CD14-positive monocyte (primary cell): Measurements from ENCODE around the gene ADAD2. TPM values are rescaled to one million over a fixed set of nuclear protein-coding genes. Genes with fewer than 3 reads are reported as not detected.

Experiments
- DNase-seq, 3 donors: peaks; one replicate each; pipeline ENCODE4 v3.0.0-alpha.2; 2011 to 2022
- H2AFZ ChIP-seq: 2 replicates; pipeline ENCODE4 v1.6.0; 2012; ENCODE audit warnings: mild to moderate bottlenecking, low read depth, low read length, inconsistent platforms; ENCODE audit not compliant: insufficient read depth, poor library complexity, severe bottlenecking
- H3K27ac ChIP-seq, 2 donors: 1 replicate in 1 of 2; 2 replicates in 1 of 2; pipeline ENCODE4 v1.5.1; 2012 to 2013; ENCODE audit warnings: low read length in 2 of 2, control low read depth in 1 of 2, inconsistent platforms in 1 of 2, low read depth in 1 of 2, mild to moderate bottlenecking in 1 of 2
- H3K27me3 ChIP-seq, 2 donors: one replicate each; pipeline versions ENCODE4 v1.6.0 to v1.6.1; 2011 to 2013; ENCODE audit warnings: low read length in 2 of 2; ENCODE audit not compliant: control insufficient read depth in 2 of 2, insufficient read depth in 2 of 2
- H3K36me3 ChIP-seq, 2 donors: replicated peaks in 1 of 2; 1 replicate in 1 of 2; 2 replicates in 1 of 2; pipeline versions ENCODE4 v1.5.1 to v1.6.1; 2012 to 2013; ENCODE audit warnings: low read length in 2 of 2, control low read depth in 1 of 2, inconsistent platforms in 1 of 2, mild to moderate bottlenecking in 1 of 2; ENCODE audit not compliant: insufficient read depth in 2 of 2, control insufficient read depth in 1 of 2
- H3K4me1 ChIP-seq, 2 donors: 1 replicate in 1 of 2; 2 replicates in 1 of 2; pipeline versions ENCODE4 v1.5.1 to v1.6.1; 2012 to 2013; ENCODE audit warnings: low read length in 2 of 2, control low read depth in 1 of 2, inconsistent platforms in 1 of 2, mild to moderate bottlenecking in 1 of 2, moderate library complexity in 1 of 2; ENCODE audit not compliant: insufficient read depth in 2 of 2, control insufficient read depth in 1 of 2
- H3K4me2 ChIP-seq: replicated peaks from 2 replicates; pipeline ENCODE3; 2012; ENCODE audit warnings: low read length, moderate library complexity, mild to moderate bottlenecking; ENCODE audit not compliant: poor library complexity, severe bottlenecking; ENCODE audit errors: extremely low read depth
- H3K4me3 ChIP-seq, 3 experiments: fragments of 200-600 bp in 1 of 3; sonication (generic) in 1 of 3; replicated peaks in 1 of 3; 1 replicate in 2 of 3; 2 replicates in 1 of 3; pipeline ENCODE4 v1.5.1; 2011 to 2013; ENCODE audit warnings: low read length in 3 of 3, mild to moderate bottlenecking in 3 of 3, control low read depth in 2 of 3, low read depth in 2 of 3, inconsistent platforms in 1 of 3, moderate library complexity in 1 of 3
- H3K79me2 ChIP-seq: 2 replicates; pipeline ENCODE4 v1.6.0; 2012; ENCODE audit warnings: mild to moderate bottlenecking, control low read depth, inconsistent platforms, low read length, moderate library complexity; ENCODE audit not compliant: insufficient read depth
- H3K9ac ChIP-seq: 2 replicates; pipeline ENCODE4 v1.6.0; 2017; ENCODE audit warnings: low read length, mild to moderate bottlenecking; ENCODE audit not compliant: insufficient read depth, poor library complexity, severe bottlenecking
- H3K9me3 ChIP-seq, 2 donors: replicated peaks in 1 of 2; 1 replicate in 1 of 2; 2 replicates in 1 of 2; pipeline versions ENCODE4 v1.5.1 to v1.6.1; 2012 to 2013; ENCODE audit warnings: low read length in 2 of 2, control low read depth in 1 of 2; ENCODE audit not compliant: control insufficient read depth in 1 of 2, insufficient read depth in 1 of 2
- H4K20me1 ChIP-seq: 2 replicates; pipeline ENCODE4 v1.6.0; 2012; ENCODE audit warnings: mild to moderate bottlenecking, low read length, control low read depth, moderate library complexity; ENCODE audit not compliant: insufficient read depth
- H3K27ac Mint-ChIP-seq, 7 donors: one replicate each; pipeline ENCODE4 v1.8.0; 2020; ENCODE audit warnings: mild to moderate bottlenecking in 7 of 7, mixed read lengths in 7 of 7, moderate library complexity in 6 of 7, inconsistent platforms in 2 of 7
- H3K27me3 Mint-ChIP-seq, 3 donors: one replicate each; pipeline ENCODE4 v1.8.0; 2021 to 2022; ENCODE audit warnings: low read depth in 3 of 3, mild to moderate bottlenecking in 3 of 3, mixed read lengths in 3 of 3, moderate library complexity in 3 of 3, inconsistent platforms in 1 of 3
- H3K36me3 Mint-ChIP-seq, 2 donors: one replicate each; pipeline ENCODE4 v1.8.0; 2020; ENCODE audit warnings: mixed read lengths in 2 of 2, inconsistent platforms in 1 of 2, mild to moderate bottlenecking in 1 of 2
- H3K4me1 Mint-ChIP-seq: one replicate; pipeline ENCODE4 v1.8.0; 2020; ENCODE audit warnings: mild to moderate bottlenecking, mixed read lengths
- H3K4me3 Mint-ChIP-seq, 2 donors: one replicate each; pipeline ENCODE4 v1.8.0; 2020; ENCODE audit warnings: mild to moderate bottlenecking in 2 of 2, mixed read lengths in 2 of 2, moderate library complexity in 1 of 2
- H3K9me3 Mint-ChIP-seq, 7 donors: one replicate each; pipeline ENCODE4 v1.8.0; 2020 to 2022; ENCODE audit warnings: mixed read lengths in 7 of 7, mild to moderate bottlenecking in 6 of 7, moderate library complexity in 6 of 7, inconsistent platforms in 2 of 7
- CTCF ChIP-seq: fragments of 200-600 bp; IDR thresholded peaks from one replicate; pipeline ENCODE4 v1.8.0; 2022; ENCODE audit warnings: antibody characterized with exemption, mild to moderate bottlenecking
- WGBS: methylation state at CpG from one replicate; pipeline ENCODE4 v1.1.5; 2013; ENCODE audit warnings: missing lambda C conversion rate; ENCODE audit not compliant: insufficient coverage; 5-methylcytosine and 5-hydroxymethylcytosine counted together
- intact Hi-C, 2 donors: fragments of 100-400 bp; cut with micrococcal nuclease; formaldehyde crosslinking; loops; one replicate each; pipeline versions ENCODE4 v1.15.0 to v1.15.1; 2023
- polyA plus RNA-seq, 3 donors: library from polyadenylated mRNA; depleted of rRNA in 1 of 3; unstranded in 2 of 3; stranded (reverse) in 1 of 3; fragments of 300-500 nt in 2 of 3; fragments of >200 nt in 1 of 3; fragmentation: Illumina TruSeq in 2 of 3; gene quantifications; 1 replicate in 2 of 3; 2 replicates in 1 of 3; pipeline ENCODE4 v1.2.3, GENCODE V29; 2012 to 2021

The ADAD2 gene
- polyA plus RNA-seq, 3 donors: not detected

- Histone ChIP-seq H3K4me2 (no peak overlapping the region), H4K20me1 (no peaks in the 10 kb centered on the region), H3K36me3 (no peaks in the 10 kb centered on the region), H3K4me3 (no peak overlapping the region), H3K9ac (no peak overlapping the region), H3K27me3 (peaks cover 0 to 3% of the 10 kb centered on the region in 2 donors), H2AFZ (no peak overlapping the region), H3K4me1 (no peaks in the 10 kb centered on the region), H3K79me2 (no peaks in the 10 kb centered on the region), H3K9me3 (no peaks in the 10 kb centered on the region), H3K27ac (no peak overlapping the region)
- intact Hi-C loops: no loop called here
- WGBS: 83% methylated on average over 1 of the region's 3 CpGs
- no peak overlapping the region for H3K27ac Mint-ChIP-seq
- DNase-seq: no peak
- no peak overlapping the region for H3K4me3 Mint-ChIP-seq
- H3K4me1 Mint-ChIP-seq: no peaks in the 10 kb centered on the region
- no peaks in the 10 kb centered on the region for H3K36me3 Mint-ChIP-seq
- H3K9me3 Mint-ChIP-seq: no peaks in the 10 kb centered on the region
- peaks cover 2 to 15% (median 5%) of the 10 kb centered on the region in 3 donors for H3K27me3 Mint-ChIP-seq
- TF ChIP-seq CTCF: no peak
Measured at GRCh38 chr16:84224554-84224953, 33.6 kb downstream of the ADAD2 start.

GRCh38 chr16:84225126-84225525 lies 34.2 kb downstream of the ADAD2 start:
- no peaks in the 10 kb centered on the region for H3K79me2 ChIP-seq
- no peak overlapping the region for H3K4me3 Mint-ChIP-seq
- H3K36me3 ChIP-seq: no peaks in the 10 kb centered on the region
- H3K27me3 Mint-ChIP-seq: peaks cover 4 to 15% (median 5%) of the 10 kb centered on the region in 3 donors
- no peak for DNase-seq
- H3K27ac ChIP-seq: no peak overlapping the region
- H3K4me3 ChIP-seq: no peak overlapping the region
- no peak overlapping the region for H3K27ac Mint-ChIP-seq
- TF ChIP-seq CTCF: no peak
- no peaks in the 10 kb centered on the region for H3K9me3 Mint-ChIP-seq
- H3K4me1 Mint-ChIP-seq: no peaks in the 10 kb centered on the region
- intact Hi-C loops: no loop called here
- WGBS: 86% methylated on average over 1 of the region's 3 CpGs
- H4K20me1 ChIP-seq: no peaks in the 10 kb centered on the region
- peaks cover 0 to 3% of the 10 kb centered on the region in 2 donors for H3K27me3 ChIP-seq
- no peaks in the 10 kb centered on the region for H3K36me3 Mint-ChIP-seq
- no peak overlapping the region for H2AFZ ChIP-seq
- H3K9me3 ChIP-seq: no peaks in the 10 kb centered on the region
- H3K9ac ChIP-seq: no peak overlapping the region
- no peaks in the 10 kb centered on the region for H3K4me1 ChIP-seq
- H3K4me2 ChIP-seq: no peak overlapping the region
